Measurements from ENCODE around the gene SPANXN1. TPM values are rescaled to one million over a fixed set of nuclear protein-coding genes. Genes with fewer than 3 reads are reported as not detected.
"Not testable (repeated sequence)": the region's sequence is repeated elsewhere in the genome, so short reads cannot be mapped to it uniquely, and the experiment has no call there.

The SPANXN1 gene, protein sequence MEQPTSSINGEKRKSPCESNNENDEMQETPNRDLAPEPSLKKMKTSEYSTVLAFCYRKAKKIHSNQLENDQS
- total RNA-seq (2014; rRNA removed), result not detected in 2 replicates
- not detected for polyA plus RNA-seq (2012)

DNA sequence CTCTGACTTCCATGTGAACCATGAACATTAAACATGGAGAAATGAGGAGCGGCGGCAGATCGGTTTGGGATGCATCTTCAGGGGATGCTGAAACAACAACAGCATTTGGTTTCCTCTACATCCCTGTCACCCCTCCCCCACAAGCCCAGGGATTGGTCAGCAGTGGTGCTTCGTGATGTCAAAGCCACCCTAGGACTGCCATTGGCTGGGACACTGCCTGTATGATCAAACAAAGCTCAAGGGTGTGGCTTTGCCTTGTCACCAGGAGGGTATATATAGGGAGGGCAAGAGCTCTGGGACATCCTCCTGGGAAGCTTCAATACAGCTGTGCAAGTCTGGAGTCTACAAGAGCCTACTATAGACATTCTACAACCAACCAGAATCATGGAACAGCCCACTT, at the start of gene SPANXN1:
TSS of gene SPANXN1 (plus strand) at position 301 of the 400 bp plus-strand sequence. CDS start at position 385, 84 bp downstream.
- not testable (repeated sequence) for DNase-seq (ENCODE audit: low read depth)

GRCh38 chrX:145199078-145199477, 48.2 kb upstream of the SPANXN1 start:
- DNase-seq (ENCODE audit: low read depth), result no peak

DNA sequence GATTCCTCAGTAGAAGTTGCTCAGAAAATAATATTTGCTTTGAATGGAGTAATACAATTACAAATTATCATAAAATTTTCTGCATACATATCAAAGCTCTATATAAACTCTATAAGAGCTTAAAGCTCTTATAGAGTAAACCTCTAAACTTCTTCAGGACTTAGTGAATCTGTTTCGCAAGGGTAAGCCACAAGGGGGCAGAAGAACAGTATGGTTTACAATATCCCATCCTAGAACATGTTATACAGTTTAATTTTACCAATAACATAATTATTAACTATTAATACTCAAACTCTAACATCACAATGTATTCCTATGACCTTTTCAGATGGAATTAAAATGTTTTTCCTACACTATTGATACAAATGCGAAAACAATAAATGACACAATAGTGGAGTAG, 33.8 kb upstream of the SPANXN1 start:
- DNase-seq (ENCODE audit: low read depth), result no peak

DNA sequence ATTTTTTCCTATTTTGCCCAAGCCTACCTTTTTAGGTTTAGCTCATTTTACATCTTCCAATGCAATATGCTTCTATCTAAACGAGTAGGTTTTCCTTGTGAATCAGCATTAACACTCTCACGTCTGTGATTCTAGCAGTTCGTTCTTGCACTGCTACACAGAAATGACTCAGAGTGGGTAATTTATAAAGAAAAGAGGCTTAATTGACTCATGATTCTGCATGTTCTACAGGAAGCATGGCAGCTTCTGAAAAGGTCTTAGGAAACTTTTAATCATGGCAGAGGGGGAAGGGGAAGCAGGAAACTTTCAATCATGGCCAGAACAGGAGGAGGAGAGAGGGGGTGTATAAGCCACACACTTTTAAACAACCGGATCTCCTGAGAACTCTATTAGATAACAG, 44.9 kb downstream of the SPANXN1 start:
- DNase-seq (ENCODE audit: low read depth), result no peak

Data from LHCN-M2 (cell line).